Suprapubic skin (tissue), 4 donors: Measurements from ENCODE around the gene COL5A1.
A peak's percentile ranks its signal among the peaks of the same experiment; 100 is the strongest.

Experiments used
- CTCF ChIP-seq, 2 donors: fragments of 200-600 bp in 1 of 2; fragments of 450-650 bp in 1 of 2; sonication (generic) in 1 of 2; IDR thresholded peaks; one replicate each; pipeline ENCODE4 v1.5.1; 2016 to 2019; ENCODE audit warnings: antibody characterized with exemption in 2 of 2, mild to moderate bottlenecking in 1 of 2, moderate library complexity in 1 of 2
- EP300 ChIP-seq: sonication (generic); formaldehyde crosslinking; IDR thresholded peaks from one replicate; pipeline ENCODE4 v1.6.1; 2017; ENCODE audit warnings: antibody characterized with exemption
- POLR2A ChIP-seq, 2 donors: fragments of 450-650 bp; IDR thresholded peaks; one replicate each; pipeline ENCODE4 v1.6.1; 2017; ENCODE audit warnings: antibody characterized with exemption in 2 of 2, mild to moderate bottlenecking in 2 of 2, moderate library complexity in 2 of 2
- POLR2AphosphoS5 ChIP-seq, 3 donors: sonication (generic); formaldehyde crosslinking; IDR thresholded peaks; one replicate each; pipeline ENCODE4 v1.6.1; 2017; ENCODE audit warnings: antibody characterized with exemption in 3 of 3

- no peak for TF ChIP-seq POLR2AphosphoS5 (IDR thresholded peaks at IDR 0.05)
- TF ChIP-seq EP300: no peak
- TF ChIP-seq CTCF (IDR thresholded peaks at IDR 0.05): peak; percentile 5 to 43
- no peak for TF ChIP-seq POLR2A (IDR thresholded peaks at IDR 0.05)
These were observed 137.3 kb downstream of the COL5A1 start for GRCh38 chr9:134778841-134779411.
